HS-27A (cell line): ENCODE data around the gene AKAP1.

Experiments
- DNase-seq: peaks from one replicate; pipeline ENCODE4 v3.0.0-alpha.2; 2012; ENCODE audit warnings: low read depth, missing footprints

AKAP1 gene

DNA sequence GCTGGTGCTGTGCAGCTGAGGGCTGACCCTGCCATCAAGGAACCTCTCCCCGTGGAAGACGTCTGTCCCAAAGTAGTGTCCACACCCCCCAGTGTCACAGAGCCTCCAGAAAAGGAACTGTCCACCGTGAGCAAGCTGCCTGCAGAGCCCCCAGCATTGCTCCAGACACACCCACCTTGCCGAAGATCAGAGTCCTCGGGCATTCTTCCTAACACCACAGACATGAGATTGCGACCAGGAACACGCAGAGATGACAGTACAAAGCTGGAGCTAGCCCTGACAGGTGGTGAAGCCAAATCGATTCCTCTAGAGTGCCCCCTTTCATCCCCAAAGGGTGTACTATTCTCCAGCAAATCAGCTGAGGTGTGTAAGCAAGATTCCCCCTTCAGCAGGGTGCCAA is 20.5 kb downstream of the AKAP1 start:
- DNase-seq = no peak

DNA sequence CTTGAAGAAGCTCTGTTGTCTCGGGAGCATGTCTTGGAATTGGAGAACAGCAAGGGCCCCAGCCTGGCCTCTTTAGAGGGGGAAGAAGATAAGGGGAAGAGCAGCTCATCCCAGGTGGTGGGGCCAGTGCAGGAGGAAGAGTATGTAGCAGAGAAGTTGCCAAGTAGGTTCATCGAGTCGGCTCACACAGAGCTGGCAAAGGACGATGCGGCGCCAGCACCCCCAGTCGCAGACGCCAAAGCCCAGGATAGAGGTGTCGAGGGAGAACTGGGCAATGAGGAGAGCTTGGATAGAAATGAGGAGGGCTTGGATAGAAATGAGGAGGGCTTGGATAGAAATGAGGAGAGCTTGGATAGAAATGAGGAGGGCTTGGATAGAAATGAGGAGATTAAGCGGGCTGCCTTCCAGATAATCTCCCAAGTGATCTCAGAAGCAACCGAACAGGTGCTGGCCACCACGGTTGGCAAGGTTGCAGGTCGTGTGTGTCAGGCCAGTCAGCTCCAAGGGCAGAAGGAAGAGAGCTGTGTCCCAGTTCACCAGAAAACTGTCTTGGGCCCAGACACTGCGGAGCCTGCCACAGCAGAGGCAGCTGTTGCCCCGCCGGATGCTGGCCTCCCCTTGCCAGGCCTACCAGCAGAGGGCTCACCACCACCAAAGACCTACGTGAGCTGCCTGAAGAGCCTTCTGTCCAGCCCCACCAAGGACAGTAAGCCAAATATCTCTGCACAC is 21.2 kb downstream of the AKAP1 start:
- DNase-seq = no peak

DNA sequence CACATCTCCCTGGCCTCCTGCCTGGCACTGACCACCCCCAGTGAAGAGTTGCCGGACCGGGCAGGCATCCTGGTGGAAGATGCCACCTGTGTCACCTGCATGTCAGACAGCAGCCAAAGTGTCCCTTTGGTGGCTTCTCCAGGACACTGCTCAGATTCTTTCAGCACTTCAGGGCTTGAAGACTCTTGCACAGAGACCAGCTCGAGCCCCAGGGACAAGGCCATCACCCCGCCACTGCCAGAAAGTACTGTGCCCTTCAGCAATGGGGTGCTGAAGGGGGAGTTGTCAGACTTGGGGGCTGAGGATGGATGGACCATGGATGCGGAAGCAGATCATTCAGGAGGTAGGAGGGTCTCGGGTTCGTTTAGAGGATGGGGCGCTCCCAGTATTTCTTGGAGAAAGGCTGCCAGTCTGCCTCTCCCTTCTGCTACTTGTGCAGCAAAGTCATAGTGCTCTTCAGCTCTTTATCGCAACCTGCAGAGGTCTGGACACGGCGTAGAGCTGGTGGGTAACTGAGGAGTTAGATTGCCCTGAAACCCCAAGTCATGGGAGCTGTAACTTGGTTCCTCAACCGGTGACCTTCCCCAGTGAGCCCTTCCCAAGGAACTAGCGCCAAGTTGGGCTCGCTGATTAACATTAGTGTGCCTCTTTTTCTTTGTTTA is 21.9 kb downstream of the AKAP1 start:
- no peak for DNase-seq

DNA sequence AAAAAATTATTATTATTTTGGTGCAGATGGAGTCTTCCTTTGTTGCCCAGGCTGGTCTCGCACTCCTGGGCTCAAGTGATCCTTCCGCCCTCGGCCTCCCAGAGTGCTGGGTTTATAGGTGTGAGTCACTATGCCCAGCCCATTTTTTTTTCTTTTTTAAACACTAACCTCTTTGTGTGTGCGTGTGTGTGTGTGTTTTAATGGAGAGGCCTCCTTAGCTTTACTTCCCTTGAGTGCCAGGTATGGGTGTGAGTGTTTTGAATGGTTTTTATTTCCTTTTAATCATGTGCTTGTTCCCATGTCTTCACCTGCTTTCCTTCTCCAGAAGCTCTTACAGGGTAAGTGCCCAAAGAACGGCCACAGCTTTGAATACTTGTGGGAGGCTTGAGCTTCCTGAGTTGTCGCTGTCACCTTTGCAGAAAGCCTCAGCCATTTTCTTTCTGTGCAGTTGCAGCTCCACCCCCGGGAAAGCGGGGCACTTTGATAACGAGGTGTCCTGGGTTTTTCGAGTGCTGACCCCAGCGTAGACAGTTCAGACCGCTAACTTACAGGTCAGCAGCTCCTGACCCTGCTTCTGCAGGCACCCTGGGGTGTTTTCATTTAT is 22.6 kb downstream of the AKAP1 start:
- no peak for DNase-seq

DNA sequence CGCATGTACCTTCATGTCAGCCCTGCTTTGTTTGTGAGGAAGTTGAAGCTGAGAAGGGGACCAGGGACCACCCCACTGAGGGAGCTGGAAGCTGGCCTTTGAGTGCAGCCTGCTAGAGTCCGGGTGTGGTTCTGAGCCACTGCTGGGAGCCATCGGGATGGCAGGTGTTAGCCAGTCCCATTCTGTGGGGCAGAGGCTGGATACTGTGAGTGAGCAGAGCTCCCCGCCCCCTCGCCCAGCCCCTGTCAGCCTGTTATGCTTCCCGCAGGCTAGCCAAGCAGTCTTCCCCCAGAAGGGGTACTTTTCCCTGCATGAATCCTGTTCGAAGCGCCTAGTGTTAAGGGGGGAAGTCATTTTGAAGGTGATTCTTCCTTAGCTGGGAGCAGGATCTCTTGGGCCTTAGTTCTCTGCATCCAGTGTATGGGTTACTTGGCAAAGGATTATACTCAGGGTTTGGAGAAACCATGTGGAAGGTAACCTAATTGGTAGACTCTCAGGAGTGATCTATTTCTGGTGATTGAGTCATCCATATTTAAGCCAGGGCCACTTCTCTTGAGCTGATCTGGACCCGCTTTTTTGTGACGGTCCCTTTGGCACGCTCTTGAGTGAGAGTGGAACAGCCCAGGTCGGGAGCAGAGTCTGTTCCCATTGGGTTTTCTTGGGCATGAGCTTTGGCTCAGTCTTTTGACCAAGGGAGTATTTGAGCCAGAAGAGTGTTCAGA is 23.8 kb downstream of the AKAP1 start:
- no peak for DNase-seq

DNA sequence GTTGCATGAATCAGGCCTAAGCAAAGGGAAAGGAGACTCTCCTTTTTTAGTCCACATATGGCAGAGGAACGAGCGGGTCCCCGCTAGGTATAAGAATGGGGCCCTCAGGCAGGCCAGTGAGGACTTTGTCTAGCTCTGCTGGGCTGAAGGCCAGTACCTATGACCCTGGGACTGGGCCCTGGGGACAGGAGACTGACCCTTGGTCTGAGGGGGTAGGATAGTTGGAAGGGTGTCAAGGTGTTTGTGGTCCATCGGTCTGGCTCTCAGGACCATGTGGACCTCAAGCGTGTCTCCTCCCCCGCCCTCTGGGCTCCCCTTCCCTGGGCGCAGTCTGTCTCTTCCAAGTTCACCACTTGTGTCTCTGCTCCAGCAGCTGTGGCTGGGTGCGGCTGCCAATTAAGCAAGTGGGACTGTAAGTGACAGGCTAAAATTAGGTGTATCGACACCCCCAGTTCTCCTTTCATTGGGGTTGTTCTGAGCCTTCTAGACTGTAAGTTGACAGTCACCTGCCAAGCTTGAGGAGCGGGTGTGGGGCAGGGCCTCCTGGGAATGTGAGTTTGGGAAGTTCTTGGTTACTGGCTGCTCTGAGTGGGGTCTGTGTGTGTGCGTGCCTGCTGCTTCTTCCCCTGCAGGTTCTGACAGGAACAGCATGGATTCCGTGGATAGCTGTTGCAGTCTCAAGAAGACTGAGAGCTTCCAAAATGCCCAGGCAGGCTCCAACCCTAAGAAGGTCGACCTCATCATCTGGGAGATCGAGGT is 24.5 kb downstream of the AKAP1 start:
- DNase-seq = no peak

DNA sequence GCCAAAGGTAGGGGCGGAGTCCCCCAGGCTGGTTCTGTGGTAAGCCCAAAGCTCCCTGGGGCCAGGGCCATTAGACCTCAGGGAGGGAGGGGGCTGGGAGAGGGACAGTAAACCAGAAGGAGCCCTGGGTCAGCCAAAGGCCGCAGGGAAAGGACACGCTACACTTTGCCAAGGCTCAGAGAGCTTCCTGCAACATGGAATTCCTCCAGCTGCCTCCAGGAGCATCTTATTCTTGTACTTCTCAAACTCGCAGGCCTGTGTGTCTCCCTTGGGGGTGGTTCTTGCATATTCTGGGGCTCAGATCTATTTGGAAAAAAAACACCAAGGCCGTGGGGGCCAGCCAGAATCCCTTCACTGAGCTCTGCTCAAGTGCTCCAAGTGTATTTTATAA is 25.1 kb downstream of the AKAP1 start:
- no peak for DNase-seq

DNA sequence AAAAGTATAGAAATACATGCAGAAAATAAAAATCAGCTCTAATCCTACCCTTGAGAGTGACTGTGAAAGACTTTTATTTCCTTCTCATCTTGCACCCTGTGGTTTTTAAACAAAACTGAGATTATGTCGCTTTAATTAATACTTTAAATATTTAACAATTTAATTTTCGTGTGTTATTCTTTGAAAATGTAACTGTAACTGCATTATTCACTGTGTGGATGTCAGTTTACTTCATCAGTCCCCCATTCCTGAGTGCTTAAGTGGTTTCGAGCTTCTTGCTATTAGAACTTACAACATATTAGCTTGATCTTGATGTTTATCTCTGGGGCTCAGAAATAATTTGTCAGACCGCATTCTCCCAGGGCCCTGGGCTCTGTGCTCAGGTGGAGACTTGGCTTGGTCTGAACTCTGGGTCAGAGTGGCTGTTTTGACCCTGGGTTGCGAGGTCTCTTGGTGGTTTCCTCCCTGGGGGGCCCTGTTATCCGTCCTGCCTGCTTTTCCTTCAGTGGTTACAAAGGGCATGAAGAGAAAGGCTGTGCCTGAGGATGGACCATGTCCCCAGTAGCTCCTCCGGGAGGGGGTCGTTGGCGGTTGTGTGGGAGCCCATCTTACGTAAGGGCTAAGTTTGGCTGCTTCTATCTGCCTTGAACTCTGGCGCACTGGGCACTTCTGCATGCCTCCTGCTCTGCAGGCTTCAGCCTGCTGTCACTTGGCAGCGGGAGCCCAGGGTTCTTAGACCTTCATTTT is 25.7 kb downstream of the AKAP1 start:
- DNase-seq = no peak

DNA sequence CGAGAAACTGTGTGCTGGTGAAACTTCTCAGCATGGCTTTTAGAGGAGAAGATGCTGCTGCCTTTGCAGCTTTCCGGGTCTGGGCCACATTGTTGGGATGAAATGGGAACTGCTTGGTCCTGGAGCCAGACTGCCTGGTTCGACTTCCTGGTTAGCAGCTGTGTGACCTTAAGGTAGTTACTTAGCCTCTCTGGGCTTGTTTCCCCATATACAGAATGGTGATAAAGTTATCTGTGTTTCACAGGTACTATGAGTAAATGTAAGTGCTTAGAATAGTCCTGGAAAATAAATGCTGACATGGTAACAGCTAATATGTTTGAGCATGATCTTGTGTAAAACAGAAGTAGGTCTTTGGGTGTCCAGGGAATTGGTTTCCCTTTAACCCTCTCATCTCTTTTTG is 26.3 kb downstream of the AKAP1 start:
- DNase-seq = no peak

DNA sequence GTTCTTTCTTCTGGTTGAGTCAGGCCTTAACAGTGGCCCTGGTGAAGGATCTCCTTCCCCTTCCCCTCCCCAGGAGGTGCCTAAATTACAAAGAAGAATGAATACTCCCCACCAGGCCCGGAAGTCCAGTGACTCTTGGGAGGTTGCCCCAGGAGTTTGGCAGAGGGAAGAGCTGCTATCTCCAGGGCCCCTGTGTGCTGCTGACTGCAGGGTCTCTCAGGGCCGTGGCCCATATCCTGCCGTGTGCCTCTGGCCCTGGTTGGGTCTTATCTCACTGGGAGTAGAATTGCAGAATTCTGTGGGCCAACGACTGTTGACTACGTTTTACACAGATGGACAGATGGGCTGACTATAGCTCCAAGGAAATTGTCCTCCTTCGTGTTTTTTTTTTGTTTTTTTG is 28.0 kb downstream of the AKAP1 start:
- DNase-seq = no peak

DNA sequence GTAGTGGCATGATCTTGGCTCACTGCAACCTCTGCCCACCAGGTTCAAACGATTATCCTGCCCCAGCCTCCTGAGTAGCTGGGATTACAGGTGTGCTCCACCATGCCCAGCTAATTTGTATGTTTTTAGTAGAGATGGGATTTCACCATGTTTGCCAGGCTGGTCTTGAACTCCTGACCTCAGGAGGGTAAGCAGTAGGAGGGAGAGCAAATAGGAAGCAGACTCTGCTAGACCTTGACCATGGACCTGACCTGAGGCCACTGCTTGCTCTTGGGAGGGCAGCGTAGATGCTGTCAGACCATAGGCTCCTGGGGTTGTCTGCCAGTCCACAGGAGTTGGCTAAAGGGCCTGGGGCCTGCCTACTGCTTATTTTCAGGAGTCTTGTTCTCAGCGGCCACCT is 28.6 kb downstream of the AKAP1 start:
- DNase-seq = no peak

DNA sequence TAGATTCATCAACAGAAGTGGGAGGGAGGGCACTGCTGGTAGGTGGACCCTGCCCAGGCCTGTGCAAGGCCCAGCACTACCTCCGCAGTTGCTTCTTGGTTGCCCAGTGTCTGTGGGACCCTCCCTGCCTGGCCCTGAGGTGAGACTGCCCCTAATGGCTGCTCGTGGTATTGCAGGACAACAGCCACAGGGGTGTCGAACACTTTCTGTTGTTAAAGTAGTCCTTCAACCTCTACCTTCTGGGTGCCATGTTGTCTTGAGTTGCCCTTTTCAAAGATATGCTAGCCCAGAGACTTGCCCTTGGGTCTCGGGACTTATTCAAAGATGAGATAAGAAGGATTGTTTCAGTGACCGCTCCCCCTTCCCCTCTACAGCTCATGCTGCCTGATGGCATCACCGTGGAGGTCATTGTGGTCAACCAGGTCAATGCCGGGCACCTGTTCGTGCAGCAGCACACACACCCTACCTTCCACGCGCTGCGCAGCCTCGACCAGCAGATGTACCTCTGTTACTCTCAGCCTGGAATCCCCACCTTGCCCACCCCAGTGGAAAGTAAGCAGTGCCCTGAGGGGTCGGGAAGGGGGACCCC is 29.1 kb downstream of the AKAP1 start:
- no peak for DNase-seq

DNA sequence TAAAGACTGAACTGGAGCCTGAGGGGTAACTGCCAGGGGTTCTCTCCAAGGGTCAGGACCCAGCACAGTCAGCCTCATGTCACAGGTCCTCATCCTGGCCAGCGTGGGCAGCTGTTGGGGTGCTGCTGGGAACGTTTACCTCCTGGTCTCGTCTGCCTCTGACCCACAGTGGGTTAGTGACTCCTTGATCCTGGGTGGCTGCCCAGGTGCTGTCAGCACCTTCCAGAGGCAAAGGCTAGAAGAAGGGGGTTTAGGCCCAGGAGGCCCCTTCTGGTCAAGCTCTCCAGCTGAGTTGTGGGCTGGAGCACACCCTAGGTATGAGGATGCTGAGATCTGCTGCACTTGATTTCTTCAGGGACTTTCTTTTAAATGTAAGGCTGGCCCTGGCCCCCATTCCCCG is 30.3 kb downstream of the AKAP1 start:
- DNase-seq = no peak

DNA sequence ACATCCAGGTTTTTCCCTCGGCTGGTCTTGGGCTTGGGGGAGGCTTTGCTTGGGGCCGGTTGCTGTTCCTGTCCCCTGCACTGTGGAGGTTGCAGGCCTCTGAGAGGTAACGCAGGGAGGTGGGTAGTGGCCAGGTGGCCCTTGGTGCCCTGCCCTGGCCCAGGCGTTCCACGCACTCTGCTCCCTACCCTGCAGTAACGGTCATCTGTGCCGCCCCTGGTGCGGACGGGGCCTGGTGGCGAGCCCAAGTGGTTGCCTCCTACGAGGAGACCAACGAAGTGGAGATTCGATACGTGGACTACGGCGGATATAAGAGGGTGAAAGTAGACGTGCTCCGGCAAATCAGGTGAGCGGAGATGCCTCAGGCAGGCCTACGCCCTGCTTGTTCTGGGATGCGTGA is 30.9 kb downstream of the AKAP1 start:
- DNase-seq = no peak

DNA sequence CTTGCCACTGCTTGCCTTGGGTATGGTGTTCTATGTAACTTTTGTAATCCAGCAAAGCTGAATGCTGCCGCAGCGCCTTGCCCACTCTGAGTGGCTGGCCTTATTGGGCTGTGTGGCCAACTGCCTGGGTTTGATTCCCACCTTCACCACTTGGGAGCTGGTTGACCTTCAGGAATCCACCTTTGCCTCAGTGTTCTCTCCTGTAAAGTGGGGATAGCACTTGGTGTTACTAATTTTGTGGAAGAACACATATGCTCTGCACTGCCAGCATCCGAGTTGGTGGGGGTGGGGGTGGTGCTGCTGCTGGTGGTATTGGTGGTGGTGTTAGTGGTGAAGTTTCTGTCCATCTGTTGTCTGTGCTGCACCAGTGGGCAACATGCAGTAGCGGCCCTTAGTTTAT is 32.8 kb downstream of the AKAP1 start:
- DNase-seq = no peak

DNA sequence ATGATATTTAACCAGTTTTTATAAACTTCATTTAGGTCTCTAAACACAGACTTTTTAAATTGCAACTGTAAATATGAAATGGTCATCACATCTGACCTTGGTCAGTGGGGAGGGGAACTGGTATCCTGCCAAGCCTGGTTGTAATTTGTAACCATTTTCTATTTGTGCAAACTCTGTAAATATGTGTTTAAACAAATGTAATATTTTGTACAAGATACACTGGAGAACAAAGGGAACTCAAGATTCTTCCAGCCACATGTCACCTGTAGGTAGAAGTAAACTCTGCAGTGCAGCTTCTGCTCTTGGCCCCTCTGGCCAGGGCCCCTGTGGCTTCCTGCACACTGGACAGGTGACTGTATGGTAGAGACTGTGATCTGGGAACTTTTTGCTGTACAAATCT is 35.8 kb downstream of the AKAP1 start:
- DNase-seq = no peak

DNA sequence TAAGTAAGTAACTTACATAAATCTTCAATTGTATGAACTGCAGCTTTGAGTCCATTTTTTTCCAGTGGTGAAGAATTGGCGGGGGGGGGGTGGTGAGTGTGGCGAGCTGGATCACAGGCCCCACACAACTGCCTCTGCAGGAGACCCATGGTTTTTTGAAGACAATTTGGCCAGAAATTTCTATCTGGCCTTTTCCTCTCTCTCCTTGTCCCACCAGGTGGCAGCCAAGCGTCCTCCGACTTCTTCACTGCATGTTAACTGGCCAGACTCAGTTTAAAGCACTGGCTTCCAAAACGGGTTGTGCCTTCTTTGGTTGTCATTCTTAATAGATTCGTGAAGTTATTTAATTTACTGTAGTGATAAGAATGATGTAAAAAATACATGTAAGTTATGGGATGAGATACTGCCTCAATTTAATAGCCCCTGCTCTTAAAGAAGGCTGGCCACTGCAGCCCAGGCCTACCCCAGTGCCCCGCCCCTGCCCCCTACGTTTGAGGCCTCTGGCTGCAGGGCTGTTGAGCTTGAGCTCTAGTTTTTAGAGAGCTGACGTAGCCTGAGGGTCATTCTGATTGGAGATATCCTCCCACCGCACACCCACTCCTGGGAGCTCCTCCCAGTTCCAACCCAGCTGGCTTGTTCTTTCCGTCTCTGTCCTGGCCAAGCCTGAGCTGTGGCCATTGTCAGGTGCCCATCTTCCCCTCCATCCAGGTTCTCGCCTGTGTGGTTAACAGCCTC is 36.4 kb downstream of the AKAP1 start:
- DNase-seq = no peak

DNA sequence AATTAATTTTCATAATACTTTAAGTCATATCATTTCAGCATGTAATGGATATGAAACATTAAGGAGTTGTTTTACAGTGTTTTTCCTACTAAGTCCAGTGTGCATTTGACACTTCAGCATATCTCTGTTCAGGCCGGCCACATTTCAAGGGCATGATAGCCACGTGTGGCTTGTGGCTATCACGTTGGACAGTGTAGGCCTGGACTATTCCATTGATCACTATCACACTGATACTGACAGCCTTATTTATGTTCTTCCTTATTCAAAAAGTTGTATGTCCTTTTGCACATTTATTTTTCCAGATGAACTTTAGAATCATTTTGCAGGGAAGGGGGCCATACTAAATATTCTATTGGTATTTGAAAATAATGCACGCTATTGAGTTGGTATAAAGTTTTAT is 39.0 kb downstream of the AKAP1 start:
- DNase-seq = no peak

DNA sequence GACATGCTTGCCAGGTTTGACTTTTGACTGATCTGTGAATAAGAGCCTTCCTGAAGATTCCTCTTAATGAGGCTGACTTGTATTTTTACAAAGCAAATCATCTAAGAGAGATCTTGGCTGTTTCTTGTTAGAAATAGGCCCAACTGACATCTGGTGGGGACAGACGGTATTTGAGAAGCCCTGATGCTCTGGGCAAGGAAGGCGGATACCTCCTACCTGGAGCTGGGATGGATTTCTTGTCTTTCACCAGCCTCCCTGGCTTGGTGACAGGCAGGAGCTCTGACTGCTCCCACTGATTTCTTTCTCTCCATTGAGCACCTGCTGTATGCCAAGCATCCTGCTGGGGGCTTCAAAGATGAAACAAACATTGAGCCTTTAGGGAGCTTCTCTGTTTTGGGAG is 40.4 kb downstream of the AKAP1 start:
- DNase-seq = no peak

DNA sequence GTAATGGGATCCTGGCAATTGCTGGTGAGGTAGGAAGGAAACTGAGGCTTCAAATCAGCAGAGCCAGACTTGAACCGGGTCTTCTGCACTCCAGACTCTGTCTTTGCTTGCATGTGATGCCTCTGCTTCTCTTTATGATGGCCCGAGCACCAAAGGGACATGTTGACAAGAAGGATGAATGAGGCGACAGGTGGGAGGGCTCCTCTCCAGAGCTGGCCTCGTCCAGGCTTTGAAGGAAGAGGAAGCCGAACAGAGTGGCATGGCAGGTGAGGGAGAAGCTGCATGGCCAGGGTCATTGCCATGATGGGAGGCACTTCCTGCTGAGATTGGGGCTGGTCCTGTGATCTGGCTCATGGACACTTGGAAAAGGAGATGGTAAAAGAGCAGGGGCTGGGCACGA is 40.8 kb downstream of the AKAP1 start:
- no peak for DNase-seq
